Measurements from ENCODE around the gene MPC1. TPM values are rescaled to one million over a fixed set of nuclear protein-coding genes. Genes with fewer than 3 reads are reported as not detected.
"Not testable (repeated sequence)": the region's sequence is repeated elsewhere in the genome, so short reads cannot be mapped to it uniquely, and the experiment has no call there.

Gene MPC1
- total RNA-seq, 2 experiments from 2014 or later, result 22.5 to 22.9 TPM

DNA sequence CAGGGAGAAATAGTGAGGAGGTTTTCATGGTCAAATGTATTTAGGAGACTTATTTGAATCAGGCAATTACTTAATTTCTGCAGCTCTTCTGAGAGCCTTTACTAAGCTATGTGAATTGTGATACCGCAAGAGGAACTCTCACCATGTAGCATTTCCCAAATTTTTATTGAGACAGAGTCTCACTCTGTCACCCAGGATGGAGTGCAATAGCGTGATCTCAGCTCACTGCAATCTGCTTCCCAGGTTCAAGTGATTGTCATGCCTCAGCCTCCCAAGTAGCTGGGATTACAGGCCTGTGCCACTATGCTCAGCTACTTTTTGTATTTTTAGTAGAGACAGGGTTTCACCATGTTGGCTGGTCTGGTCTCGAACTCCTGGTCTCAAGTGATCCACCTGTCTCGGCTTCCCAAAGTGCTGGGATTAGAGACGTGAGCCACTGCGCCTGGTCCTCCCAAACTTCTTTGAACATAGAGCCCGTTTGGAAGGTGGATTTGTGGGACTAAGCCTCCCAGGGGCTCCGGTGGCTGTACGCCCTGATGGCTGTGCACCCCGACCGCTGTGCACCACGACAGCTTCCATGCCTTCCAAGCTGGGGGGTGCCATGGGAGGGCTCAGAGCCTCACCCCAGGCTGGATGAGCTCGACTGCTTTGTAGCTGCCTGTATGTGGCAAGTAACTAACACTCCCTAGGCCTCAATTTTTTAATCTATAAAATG is 5.7 kb upstream of the MPC1 start:
- H3K4me1 Mint-ChIP-seq (ENCODE audit: low read depth), result peaks cover 2% of the 10 kb centered on the region
- no peaks in the 10 kb centered on the region for H3K36me3 Mint-ChIP-seq
- no peak overlapping the region for H3K27ac Mint-ChIP-seq
- intact Hi-C loops (cut with micrococcal nuclease), result loop anchor here (10.0 kb wide), 1 partner anchor 504 kb away; no protein-coding TSS in a partner anchor
- H3K9me3 Mint-ChIP-seq, result no peaks in the 10 kb centered on the region
- no peaks in the 10 kb centered on the region for H3K27me3 Mint-ChIP-seq
- no peak overlapping the region for H3K4me3 Mint-ChIP-seq
- DNase-seq, result no peak
- POLR2A ChIA-PET, result no interaction called here
- CTCF ChIA-PET, result interaction anchor here (1.4 to 1.5 kb wide), 2 partner anchors 11 to 112 kb away, joined by 3 to 5 read pairs; no protein-coding TSS in a partner anchor

GRCh38 chr6:166387642-166388289 is 5.0 kb upstream of the MPC1 start:
- no peak for DNase-seq
- H3K4me3 Mint-ChIP-seq, result no peak overlapping the region
- ChIA-PET POLR2A (no interaction called here), CTCF (interaction anchor here (1.4 to 1.5 kb wide), 2 partner anchors 10 to 111 kb away, joined by 3 to 5 read pairs; no protein-coding TSS in a partner anchor)
- no peaks in the 10 kb centered on the region for H3K27me3 Mint-ChIP-seq
- intact Hi-C loops (cut with micrococcal nuclease), result loop anchor here (10.0 kb wide), 1 partner anchor 503 kb away; no protein-coding TSS in a partner anchor
- H3K27ac Mint-ChIP-seq, result no peak overlapping the region
- no peaks in the 10 kb centered on the region for H3K36me3 Mint-ChIP-seq
- peaks cover 2% of the 10 kb centered on the region for H3K4me1 Mint-ChIP-seq (ENCODE audit: low read depth)
- H3K9me3 Mint-ChIP-seq, result no peaks in the 10 kb centered on the region

DNA sequence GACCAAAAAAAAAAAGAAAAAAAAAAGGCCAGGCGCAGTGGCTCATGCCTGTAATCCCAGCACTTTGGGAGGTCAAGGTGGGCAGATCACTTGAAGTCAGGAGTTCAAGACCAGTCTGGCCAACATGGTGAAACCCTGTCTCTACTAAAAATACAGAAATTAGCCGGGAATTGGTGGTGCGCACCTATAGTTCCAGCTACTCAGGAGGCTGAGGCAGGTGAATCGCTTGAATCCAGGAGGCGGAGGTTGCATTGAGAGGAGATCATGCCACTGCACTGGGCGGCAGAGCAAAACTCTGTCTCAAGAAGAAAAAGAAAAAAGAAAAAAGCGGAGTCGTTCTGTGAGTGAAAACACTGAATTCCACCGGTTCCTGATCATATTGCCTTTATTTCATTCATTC is 4.4 kb upstream of the MPC1 start:
- H3K9me3 Mint-ChIP-seq; H3K27me3 Mint-ChIP-seq; H3K27ac Mint-ChIP-seq; DNase-seq; H3K4me3 Mint-ChIP-seq; H3K4me1 Mint-ChIP-seq (ENCODE audit: low read depth); POLR2A ChIA-PET; H3K36me3 Mint-ChIP-seq: not testable (repeated sequence)
- intact Hi-C loops (cut with micrococcal nuclease), result loop anchor here (10.0 kb wide), 1 partner anchor 502 kb away; no protein-coding TSS in a partner anchor
- CTCF ChIA-PET, result interaction anchor here (0.7 to 1.5 kb wide), 4 partner anchors 9 to 236 kb away, joined by 3 to 5 read pairs (median 4); no protein-coding TSS in a partner anchor

GRCh38 chr6:166386111-166386510 is 3.4 kb upstream of the MPC1 start:
- DNase-seq, result no peak
- Mint-ChIP-seq H3K36me3 (no peaks in the 10 kb centered on the region), H3K4me3 (no peak overlapping the region), H3K27me3 (no peaks in the 10 kb centered on the region), H3K27ac (no peak overlapping the region), H3K9me3 (no peaks in the 10 kb centered on the region), H3K4me1 (ENCODE audit: low read depth) (peaks cover 5% of the 10 kb centered on the region)
- ChIA-PET CTCF (no interaction called here), POLR2A (no interaction called here)
- intact Hi-C loops (cut with micrococcal nuclease), result loop anchor here (10.0 kb wide), 1 partner anchor 501 kb away; no protein-coding TSS in a partner anchor

DNA sequence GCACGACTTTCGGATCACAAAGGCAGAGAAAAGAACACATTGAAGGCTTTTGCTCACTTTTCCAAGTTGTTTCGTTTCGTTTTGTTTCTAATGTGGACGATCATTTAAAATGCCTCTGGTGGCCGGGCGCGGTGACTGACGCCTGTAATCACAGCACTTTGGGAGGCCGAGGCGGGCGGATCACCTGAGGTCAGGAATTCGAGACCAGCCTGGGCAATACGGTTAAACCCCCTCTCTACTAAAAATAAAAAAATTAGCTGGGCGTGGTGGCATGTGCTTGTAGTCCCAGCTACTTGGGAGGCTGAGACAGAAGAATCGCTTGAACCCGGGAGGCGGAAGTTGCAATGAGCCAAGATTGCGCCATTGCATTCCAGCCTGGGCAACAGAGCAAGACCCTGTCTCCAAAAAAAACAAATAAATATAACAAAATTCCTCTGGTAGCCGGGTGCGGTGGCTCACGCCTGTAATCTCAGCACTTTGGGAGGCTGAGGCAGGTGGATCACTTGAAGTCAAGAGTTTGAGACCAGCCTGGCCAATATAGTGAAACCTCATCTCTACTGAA is 1.1 kb upstream of the MPC1 start:
- not testable (repeated sequence) for H3K4me1 Mint-ChIP-seq (ENCODE audit: low read depth)
- POLR2A ChIA-PET, result interaction anchor here (1.5 kb wide), 1 partner anchor 42 kb away, joined by 3 read pairs; no protein-coding TSS in a partner anchor

GRCh38 chr6:166382500-166382932 is 224 bp downstream of the MPC1 start:
- H3K4me3 Mint-ChIP-seq, result peak overlapping the region; percentile 87
- DNase-seq, result no peak
- H3K4me1 Mint-ChIP-seq (ENCODE audit: low read depth), result peaks cover 7% of the 10 kb centered on the region
- H3K27ac Mint-ChIP-seq, result peak overlapping the region; percentile 33
- ChIA-PET CTCF (no interaction called here), POLR2A (no interaction called here)
- H3K27me3 Mint-ChIP-seq, result no peaks in the 10 kb centered on the region
- intact Hi-C loops (cut with micrococcal nuclease), result loop anchor here (2.0 to 10.0 kb wide), 4 partner anchors 18 to 574 kb away; partner anchors contain the start of gene RNASET2
- no peaks in the 10 kb centered on the region for H3K36me3 Mint-ChIP-seq
- H3K9me3 Mint-ChIP-seq, result no peaks in the 10 kb centered on the region

More for the DNA sequence above, 1.1 kb upstream of the MPC1 start:
- intact Hi-C loops (cut with micrococcal nuclease), result loop anchor here (1.0 to 10.0 kb wide), 7 partner anchors 17 to 573 kb away; partner anchors contain the start of gene RNASET2
- not testable (repeated sequence) for H3K27me3 Mint-ChIP-seq, H3K9me3 Mint-ChIP-seq, H3K36me3 Mint-ChIP-seq
- peak; percentile 49 for DNase-seq
- CTCF ChIA-PET, result interaction anchor here (0.9 to 1.4 kb wide), 3 partner anchors 31 to 71 kb away, joined by 3 to 4 read pairs (median 3); no protein-coding TSS in a partner anchor
- H3K27ac Mint-ChIP-seq, result peak overlapping the region; percentile 74
- peak overlapping the region; percentile 80 for H3K4me3 Mint-ChIP-seq

- ChIA-PET CTCF (interaction anchor here (0.6 to 5.1 kb wide), 32 partner anchors 8 to 245 kb away, joined by 3 to 55 read pairs (median 4); partner anchors contain the start of genes PRR18 and RPS6KA2), POLR2A (interaction anchor here (0.6 to 1.9 kb wide), 2 partner anchors 39 to 123 kb away, joined by 3 to 6 read pairs; partner anchors contain the start of gene SFT2D1)
- peak overlapping the region; percentile 52 for H3K27ac Mint-ChIP-seq
- no peaks in the 10 kb centered on the region for H3K27me3 Mint-ChIP-seq
- DNase-seq, result peak; percentile 85
- H3K4me1 Mint-ChIP-seq (ENCODE audit: low read depth), result peaks cover 7% of the 10 kb centered on the region
- no peaks in the 10 kb centered on the region for H3K9me3 Mint-ChIP-seq
- H3K36me3 Mint-ChIP-seq, result no peaks in the 10 kb centered on the region
- H3K4me3 Mint-ChIP-seq, result peak overlapping the region; percentile 87
- intact Hi-C loops (cut with micrococcal nuclease), result loop anchor here (1.0 to 10.0 kb wide), 6 partner anchors 19 to 575 kb away; partner anchors contain the start of genes RNASET2 and RPS6KA2
Observed at GRCh38 chr6:166381733-166382499, 824 bp downstream of the MPC1 start.

DNA sequence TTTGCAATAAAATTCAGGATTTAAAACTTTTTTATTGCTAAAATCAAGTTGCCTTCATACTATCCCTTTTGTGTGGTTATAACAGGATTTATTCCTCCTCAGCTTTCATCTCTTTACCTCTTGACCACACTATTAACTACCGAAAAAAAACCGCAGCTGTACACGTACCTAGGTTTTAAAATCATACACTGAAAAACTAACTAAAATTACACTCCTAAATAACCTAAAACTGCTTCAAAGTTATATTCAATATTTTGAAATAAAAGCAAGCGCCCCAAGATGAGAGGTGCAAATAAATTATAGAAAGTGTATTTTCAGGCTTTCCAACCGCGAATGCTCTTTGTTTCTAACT is 1.4 kb downstream of the MPC1 start:
- POLR2A ChIA-PET, result interaction anchor here (0.6 to 1.9 kb wide), 2 partner anchors 39 to 122 kb away, joined by 3 to 6 read pairs; partner anchors contain the start of gene SFT2D1
- Mint-ChIP-seq H3K4me1 (ENCODE audit: low read depth) (peaks cover 7% of the 10 kb centered on the region), H3K27me3 (no peaks in the 10 kb centered on the region), H3K36me3 (no peaks in the 10 kb centered on the region), H3K4me3 (peak overlapping the region; percentile 87), H3K9me3 (no peaks in the 10 kb centered on the region), H3K27ac (peak overlapping the region; percentile 52)
- no peak for DNase-seq
- CTCF ChIA-PET, result interaction anchor here (0.6 to 5.1 kb wide), 34 partner anchors 8 to 246 kb away, joined by 3 to 55 read pairs (median 4); partner anchors contain the start of genes PRR18 and RPS6KA2
- intact Hi-C loops (cut with micrococcal nuclease), result loop anchor here (1.0 to 10.0 kb wide), 3 partner anchors 38 to 497 kb away; partner anchors contain the start of gene RPS6KA2

DNA sequence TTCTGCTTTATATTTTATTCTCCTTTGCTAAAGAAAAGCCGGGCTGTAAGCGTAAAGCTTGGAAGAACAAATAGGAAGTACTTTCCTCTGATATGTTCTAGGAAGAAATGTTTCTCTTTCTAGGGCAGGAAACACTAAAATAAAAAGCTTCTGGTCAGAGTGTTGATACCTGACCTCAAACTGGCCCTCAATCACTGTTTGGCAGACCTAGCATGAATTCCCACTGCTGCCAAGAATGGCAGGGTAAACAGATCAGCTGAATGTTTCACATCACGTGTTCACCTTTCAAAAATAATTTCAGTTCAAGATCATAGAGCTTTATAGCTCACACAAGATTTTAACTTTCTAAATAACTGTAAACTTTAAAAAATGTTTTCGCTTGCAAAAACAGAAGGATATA is 2.9 kb downstream of the MPC1 start:
- Mint-ChIP-seq H3K4me3 (no peak overlapping the region), H3K4me1 (ENCODE audit: low read depth) (peaks cover 7% of the 10 kb centered on the region), H3K36me3 (no peaks in the 10 kb centered on the region), H3K9me3 (no peaks in the 10 kb centered on the region), H3K27me3 (no peaks in the 10 kb centered on the region), H3K27ac (no peak overlapping the region)
- POLR2A ChIA-PET, result interaction anchor here (1.9 kb wide), 1 partner anchor 37 kb away, joined by 6 read pairs; the partner anchor contains the start of gene SFT2D1
- DNase-seq, result no peak
- CTCF ChIA-PET, result interaction anchor here (0.6 to 5.1 kb wide), 5 partner anchors 19 to 104 kb away, joined by 4 to 55 read pairs (median 10); partner anchors contain the start of gene PRR18
- intact Hi-C loops (cut with micrococcal nuclease), result loop anchor here (10.0 kb wide), 1 partner anchor 495 kb away; no protein-coding TSS in a partner anchor

DNA sequence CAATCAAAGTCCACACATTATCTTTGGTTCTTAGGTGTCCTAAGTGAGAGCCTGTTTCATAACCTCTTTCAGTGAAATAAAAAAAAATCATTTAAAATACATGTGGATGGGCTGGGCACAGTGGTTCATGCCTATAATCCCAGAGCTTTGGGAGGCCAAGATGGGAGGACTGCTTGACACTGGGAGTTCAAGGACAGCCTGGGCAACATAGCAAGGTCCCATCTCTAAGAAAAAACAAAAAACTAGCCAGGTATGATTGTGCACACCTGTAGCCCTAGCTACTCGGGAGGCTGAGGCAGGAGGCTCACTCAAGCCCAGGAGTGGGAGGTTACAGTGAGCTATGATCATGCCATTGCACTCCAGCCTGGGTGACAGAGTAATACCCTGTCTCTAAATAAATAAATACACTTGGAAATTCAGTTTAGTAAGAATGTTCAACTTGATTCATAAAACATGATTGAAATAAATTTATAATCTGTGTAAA is 3.6 kb downstream of the MPC1 start:
- no peaks in the 10 kb centered on the region for H3K36me3 Mint-ChIP-seq
- H3K27me3 Mint-ChIP-seq, result no peaks in the 10 kb centered on the region
- no peak overlapping the region for H3K27ac Mint-ChIP-seq
- ChIA-PET POLR2A (no interaction called here), CTCF (interaction anchor here (2.0 to 5.1 kb wide), 3 partner anchors 20 to 103 kb away, joined by 8 to 55 read pairs (median 46); no protein-coding TSS in a partner anchor)
- DNase-seq, result no peak
- no peaks in the 10 kb centered on the region for H3K9me3 Mint-ChIP-seq
- H3K4me3 Mint-ChIP-seq, result no peak overlapping the region
- intact Hi-C loops (cut with micrococcal nuclease), result no loop called here
- peaks cover 5% of the 10 kb centered on the region for H3K4me1 Mint-ChIP-seq (ENCODE audit: low read depth)

- H3K4me1 Mint-ChIP-seq (ENCODE audit: low read depth), result peaks cover 5% of the 10 kb centered on the region
- ChIA-PET CTCF (interaction anchor here (0.8 to 5.1 kb wide), 5 partner anchors 10 to 101 kb away, joined by 3 to 55 read pairs (median 7); no protein-coding TSS in a partner anchor), POLR2A (no interaction called here)
- H3K9me3 Mint-ChIP-seq, result no peaks in the 10 kb centered on the region
- no peak overlapping the region for H3K4me3 Mint-ChIP-seq
- H3K27me3 Mint-ChIP-seq, result no peaks in the 10 kb centered on the region
- DNase-seq, result no peak
- no peaks in the 10 kb centered on the region for H3K36me3 Mint-ChIP-seq
- H3K27ac Mint-ChIP-seq, result no peak overlapping the region
- intact Hi-C loops (cut with micrococcal nuclease), result no loop called here
Observed at GRCh38 chr6:166377721-166378120, 5.0 kb downstream of the MPC1 start.
